ENCODE results near the gene ERCC8. TPM values are rescaled to one million over a fixed set of nuclear protein-coding genes. Genes with fewer than 3 reads are reported as not detected.
A peak's percentile ranks its signal among the peaks of the same experiment; 100 is the strongest.

Gene ERCC8
- 40.0 and 53.9 TPM in 2 replicates for total RNA-seq (2014; rRNA removed; shearing (Covaris generic))
- polyA plus RNA-seq (2016; fragmentation: Nextera tagmentation; extraction: Ambion mirVana): 13.5 and 21.6 TPM in 2 replicates
- long read RNA-seq, transcript ERCC8-201 (12 exons, 2,017 nt): major isoform, 13 of 24 reads
- long read RNA-seq, partial matches to known transcripts: 0 of 24 reads
- long read RNA-seq, other reads (novel, unspliced or antisense): 10 of 24 reads

GRCh38 chr5:60944904-60945812 lies at the start of gene ERCC8, which contains the start of gene NDUFAF2:
ERCC8 (minus strand) TSS chr5:60945070; CDS start chr5:60945008, 62 bp downstream.
NDUFAF2 (plus strand) TSS chr5:60945205; CDS start chr5:60945256, 51 bp downstream.
- H3K4me1 ChIP-seq (ENCODE audit: insufficient read depth): peaks cover 4% of the 10 kb centered on the region
- DNase-seq (ENCODE audit: low spot score): peak; percentile 97
- H3K9me3 Mint-ChIP-seq: no peaks in the 10 kb centered on the region
- H4K20me1 ChIP-seq (replicated peaks; ENCODE audit: insufficient read depth): peaks cover 9% of the 10 kb centered on the region
- H3K4me3 ChIP-seq: peak within 1 kb of the TSS; percentile 93
- peaks cover 85% of the 10 kb centered on the region for H3K79me2 ChIP-seq (replicated peaks; ENCODE audit: insufficient read depth)
- H3K27ac ChIP-seq (ENCODE audit: low read depth): no peak within 1 kb of the TSS
- H3K4me3 Mint-ChIP-seq: no peak within 1 kb of the TSS
- ATAC-seq: peak; percentile 99
- H3F3A ChIP-seq (replicated peaks; ENCODE audit: low read depth): no peaks in the 10 kb centered on the region
- peaks cover 14% of the 10 kb centered on the region; the same call in 2 of the 3 replicates for H3K36me3 Mint-ChIP-seq (ENCODE audit: low read depth)
- peaks cover 5% of the 10 kb centered on the region for H3K27me3 Mint-ChIP-seq (ENCODE audit: insufficient read depth, low read depth, poor library complexity)
- no peak within 1 kb of the TSS for H3K27ac Mint-ChIP-seq
- H3K4me2 ChIP-seq: peak within 1 kb of the TSS; percentile 98
- peak within 1 kb of the TSS; percentile 94 for H2AFZ ChIP-seq
- TF ChIP-seq, protein P1, sequence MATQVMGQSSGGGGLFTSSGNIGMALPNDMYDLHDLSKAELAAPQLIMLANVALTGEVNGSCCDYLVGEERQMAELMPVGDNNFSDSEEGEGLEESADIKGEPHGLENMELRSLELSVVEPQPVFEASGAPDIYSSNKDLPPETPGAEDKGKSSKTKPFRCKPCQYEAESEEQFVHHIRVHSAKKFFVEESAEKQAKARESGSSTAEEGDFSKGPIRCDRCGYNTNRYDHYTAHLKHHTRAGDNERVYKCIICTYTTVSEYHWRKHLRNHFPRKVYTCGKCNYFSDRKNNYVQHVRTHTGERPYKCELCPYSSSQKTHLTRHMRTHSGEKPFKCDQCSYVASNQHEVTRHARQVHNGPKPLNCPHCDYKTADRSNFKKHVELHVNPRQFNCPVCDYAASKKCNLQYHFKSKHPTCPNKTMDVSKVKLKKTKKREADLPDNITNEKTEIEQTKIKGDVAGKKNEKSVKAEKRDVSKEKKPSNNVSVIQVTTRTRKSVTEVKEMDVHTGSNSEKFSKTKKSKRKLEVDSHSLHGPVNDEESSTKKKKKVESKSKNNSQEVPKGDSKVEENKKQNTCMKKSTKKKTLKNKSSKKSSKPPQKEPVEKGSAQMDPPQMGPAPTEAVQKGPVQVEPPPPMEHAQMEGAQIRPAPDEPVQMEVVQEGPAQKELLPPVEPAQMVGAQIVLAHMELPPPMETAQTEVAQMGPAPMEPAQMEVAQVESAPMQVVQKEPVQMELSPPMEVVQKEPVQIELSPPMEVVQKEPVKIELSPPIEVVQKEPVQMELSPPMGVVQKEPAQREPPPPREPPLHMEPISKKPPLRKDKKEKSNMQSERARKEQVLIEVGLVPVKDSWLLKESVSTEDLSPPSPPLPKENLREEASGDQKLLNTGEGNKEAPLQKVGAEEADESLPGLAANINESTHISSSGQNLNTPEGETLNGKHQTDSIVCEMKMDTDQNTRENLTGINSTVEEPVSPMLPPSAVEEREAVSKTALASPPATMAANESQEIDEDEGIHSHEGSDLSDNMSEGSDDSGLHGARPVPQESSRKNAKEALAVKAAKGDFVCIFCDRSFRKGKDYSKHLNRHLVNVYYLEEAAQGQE (IDR thresholded peaks at IDR 0.05; ENCODE audit: unreplicated experiment): no peak
- TF ChIP-seq ZNF331 (CRISPR knock-in tag; IDR thresholded peaks at IDR 0.05; ENCODE audit: low read depth): no peak
- peak; percentile 79 for TF ChIP-seq POLR2AphosphoS5 (IDR thresholded peaks at IDR 0.05; ENCODE audit: low read depth)
- no peak for TF ChIP-seq EZH2 (IDR thresholded peaks at IDR 0.05; ENCODE audit: low read depth, unreplicated experiment)
- TF ChIP-seq EZH2phosphoT487 (IDR thresholded peaks at IDR 0.05; ENCODE audit: unreplicated experiment): no peak
- TF ChIP-seq NANOG (IDR thresholded peaks at IDR 0.05; ENCODE audit: borderline replicate concordance): no peak
- no peak for TF ChIP-seq ZNF114 (CRISPR knock-in tag; IDR thresholded peaks at IDR 0.05)
- TF ChIP-seq CTCF (conservative IDR thresholded peaks at IDR 0.05; ENCODE audit: low read depth in 2 of 2): no peak
- no peak for TF ChIP-seq STAT1 (IDR thresholded peaks at IDR 0.05; ENCODE audit: unreplicated experiment)
- H3K36me3 ChIP-seq (ENCODE audit: insufficient read depth): 0 out of 2 replicates have a peak, but pooled peaks cover 3% of the 10 kb centered on the region
- H3K27me3 ChIP-seq (ENCODE audit: insufficient read depth): peaks cover 10% of the 10 kb centered on the region; the same call in 1 of the 2 replicates
- peaks cover 2% of the 10 kb centered on the region; the same call in 1 of the 3 replicates for H3K4me1 Mint-ChIP-seq
- H3K9me2 ChIP-seq (ENCODE audit: insufficient read depth): no peaks in the 10 kb centered on the region

Data from GM23338 (cell line).